ENCODE results near the gene DPF1.

The DPF1 gene

GRCh38 chr19:38229585-38230073 lies 5.6 kb upstream of the DPF1 start:
- H3K27ac ChIP-seq (ENCODE audit: low read depth, low read length), result no peak overlapping the region
- H3K79me2 ChIP-seq (ENCODE audit: control insufficient read depth, low read length), result no peaks in the 10 kb centered on the region
- H3K4me2 ChIP-seq (ENCODE audit: low read length), result peak overlapping the region; percentile 93; the same call in 1 of the 2 replicates
- peak overlapping the region; percentile 72 for H3K4me3 ChIP-seq (ENCODE audit: low read length)
- H3K9me3 ChIP-seq (ENCODE audit: control insufficient read depth, insufficient read depth, low read length), result no peaks in the 10 kb centered on the region
- H3K36me3 ChIP-seq (ENCODE audit: control insufficient read depth, low read length), result no peaks in the 10 kb centered on the region
- TF ChIP-seq, protein P1, sequence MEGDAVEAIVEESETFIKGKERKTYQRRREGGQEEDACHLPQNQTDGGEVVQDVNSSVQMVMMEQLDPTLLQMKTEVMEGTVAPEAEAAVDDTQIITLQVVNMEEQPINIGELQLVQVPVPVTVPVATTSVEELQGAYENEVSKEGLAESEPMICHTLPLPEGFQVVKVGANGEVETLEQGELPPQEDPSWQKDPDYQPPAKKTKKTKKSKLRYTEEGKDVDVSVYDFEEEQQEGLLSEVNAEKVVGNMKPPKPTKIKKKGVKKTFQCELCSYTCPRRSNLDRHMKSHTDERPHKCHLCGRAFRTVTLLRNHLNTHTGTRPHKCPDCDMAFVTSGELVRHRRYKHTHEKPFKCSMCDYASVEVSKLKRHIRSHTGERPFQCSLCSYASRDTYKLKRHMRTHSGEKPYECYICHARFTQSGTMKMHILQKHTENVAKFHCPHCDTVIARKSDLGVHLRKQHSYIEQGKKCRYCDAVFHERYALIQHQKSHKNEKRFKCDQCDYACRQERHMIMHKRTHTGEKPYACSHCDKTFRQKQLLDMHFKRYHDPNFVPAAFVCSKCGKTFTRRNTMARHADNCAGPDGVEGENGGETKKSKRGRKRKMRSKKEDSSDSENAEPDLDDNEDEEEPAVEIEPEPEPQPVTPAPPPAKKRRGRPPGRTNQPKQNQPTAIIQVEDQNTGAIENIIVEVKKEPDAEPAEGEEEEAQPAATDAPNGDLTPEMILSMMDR (IDR thresholded peaks at IDR 0.05; ENCODE audit: low read depth, low read length, poor library complexity, severe bottlenecking), result no peak
- no peak for TF ChIP-seq EZH2phosphoT487 (IDR thresholded peaks at IDR 0.05; ENCODE audit: borderline replicate concordance, low read length)
- H3F3A ChIP-seq (ENCODE audit: control insufficient read depth, insufficient read depth), result no peaks in the 10 kb centered on the region
- H3K27me3 ChIP-seq (ENCODE audit: control insufficient read depth, low read length), result peaks cover 12% of the 10 kb centered on the region
- H3K9me2 ChIP-seq (replicated peaks; ENCODE audit: control insufficient read depth, low read length), result no peaks in the 10 kb centered on the region
- H3K4me1 ChIP-seq (ENCODE audit: control insufficient read depth, low read length), result peaks cover 10% of the 10 kb centered on the region
- no peaks in the 10 kb centered on the region for H4K20me1 ChIP-seq (ENCODE audit: control insufficient read depth, insufficient read depth, low read depth, low read length)

DNA sequence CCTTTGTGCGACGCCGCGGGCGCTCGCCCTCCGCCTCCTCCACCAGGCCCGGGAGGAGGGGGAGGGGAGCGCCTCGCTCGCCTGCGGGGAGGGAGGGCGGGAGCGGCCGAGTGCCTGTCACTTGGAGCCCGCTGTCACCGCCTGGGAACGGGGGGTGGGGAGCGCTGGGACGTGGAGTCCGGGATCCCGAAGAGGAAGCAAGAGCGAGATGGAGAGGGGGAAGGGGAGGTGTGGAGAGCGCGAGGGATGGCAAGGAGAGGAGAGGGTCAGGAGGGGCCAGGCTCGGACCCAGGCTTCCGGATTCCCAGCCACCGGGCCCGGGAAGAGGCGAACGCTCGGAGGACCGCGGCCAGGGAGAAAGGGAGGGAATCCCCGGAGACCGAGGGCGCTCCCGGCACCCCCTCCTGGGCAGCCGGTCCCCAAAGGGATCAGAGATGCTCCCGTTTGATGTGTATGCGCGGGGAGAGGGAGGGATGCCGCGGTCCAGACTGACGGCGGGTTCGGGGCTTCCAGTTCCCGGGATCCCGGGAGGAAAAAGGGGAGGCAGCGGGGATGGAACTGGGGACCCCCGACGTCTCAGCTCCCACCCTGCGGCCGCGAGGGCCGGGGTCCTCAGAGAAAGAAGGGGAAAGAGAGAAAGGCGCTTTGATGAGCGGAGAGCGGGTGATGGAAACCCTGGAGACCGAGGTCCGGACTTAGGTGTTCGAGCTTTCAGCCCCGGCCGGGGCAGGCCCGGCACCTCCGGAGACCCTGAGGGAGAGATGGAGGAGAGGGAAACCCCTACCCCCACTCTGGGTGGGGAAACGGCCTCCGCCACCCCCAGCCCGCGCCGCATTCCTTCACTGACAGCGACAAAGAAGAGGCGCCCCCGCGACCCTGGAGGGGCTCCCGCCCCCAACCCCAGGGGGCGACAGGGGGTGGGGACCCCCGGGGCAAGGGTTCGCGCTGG lies 4.7 kb upstream of the DPF1 start:
- H3K4me1 ChIP-seq (ENCODE audit: control insufficient read depth, low read length), result peaks cover 14% of the 10 kb centered on the region

DNA sequence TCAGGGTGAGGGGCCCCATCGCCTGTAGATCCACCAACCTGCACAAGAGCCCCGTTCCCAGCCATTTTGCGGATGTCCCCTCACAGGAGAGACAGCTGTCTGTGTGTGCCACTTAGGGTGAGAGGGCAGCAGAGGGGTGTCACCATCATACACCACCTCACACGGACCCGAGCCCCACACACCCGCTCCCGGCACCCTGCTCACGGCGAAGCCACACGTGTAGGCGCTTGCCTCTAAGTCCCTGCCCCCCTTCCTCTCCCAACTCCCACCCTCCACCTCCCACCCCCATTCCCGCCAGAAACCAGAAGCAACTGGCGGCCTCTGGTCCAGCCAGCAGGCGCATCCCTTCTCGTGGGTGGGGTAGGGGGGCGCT lies 4.0 kb upstream of the DPF1 start:
- H3K4me2 ChIP-seq (ENCODE audit: low read length), result 0 out of 2 replicates have a peak overlapping the region, but pooled peaks have one; percentile 4
- TF ChIP-seq, protein P1 (IDR thresholded peaks at IDR 0.05; ENCODE audit: low read depth, low read length, poor library complexity, severe bottlenecking), result no peak
- no peak for TF ChIP-seq EZH2phosphoT487 (IDR thresholded peaks at IDR 0.05; ENCODE audit: borderline replicate concordance, low read length)
- H3K9me2 ChIP-seq (replicated peaks; ENCODE audit: control insufficient read depth, low read length), result no peaks in the 10 kb centered on the region
- H3K4me3 ChIP-seq (ENCODE audit: low read length), result no peak overlapping the region
- no peaks in the 10 kb centered on the region for H3K36me3 ChIP-seq (ENCODE audit: control insufficient read depth, low read length)
- no peaks in the 10 kb centered on the region for H3F3A ChIP-seq (ENCODE audit: control insufficient read depth, insufficient read depth)
- H3K4me1 ChIP-seq (ENCODE audit: control insufficient read depth, low read length), result peaks cover 22% of the 10 kb centered on the region
- H4K20me1 ChIP-seq (ENCODE audit: control insufficient read depth, insufficient read depth, low read depth, low read length), result no peaks in the 10 kb centered on the region
- H3K27ac ChIP-seq (ENCODE audit: low read depth, low read length), result no peak overlapping the region
- no peaks in the 10 kb centered on the region for H3K79me2 ChIP-seq (ENCODE audit: control insufficient read depth, low read length)
- H3K27me3 ChIP-seq (ENCODE audit: control insufficient read depth, low read length), result peaks cover 12% of the 10 kb centered on the region
- no peaks in the 10 kb centered on the region for H3K9me3 ChIP-seq (ENCODE audit: control insufficient read depth, insufficient read depth, low read length)

More for the DNA sequence above, 4.7 kb upstream of the DPF1 start:
- Histone ChIP-seq H3K36me3 (ENCODE audit: control insufficient read depth, low read length) (no peaks in the 10 kb centered on the region), H3K79me2 (ENCODE audit: control insufficient read depth, low read length) (no peaks in the 10 kb centered on the region), H3K27me3 (ENCODE audit: control insufficient read depth, low read length) (peaks cover 12% of the 10 kb centered on the region), H4K20me1 (ENCODE audit: control insufficient read depth, insufficient read depth, low read depth, low read length) (no peaks in the 10 kb centered on the region), H3K27ac (ENCODE audit: low read depth, low read length) (no peak overlapping the region), H3K4me3 (ENCODE audit: low read length) (peak overlapping the region; percentile 72), H3K9me3 (ENCODE audit: control insufficient read depth, insufficient read depth, low read length) (no peaks in the 10 kb centered on the region), H3K4me2 (ENCODE audit: low read length) (peak overlapping the region; percentile 93), H3F3A (ENCODE audit: control insufficient read depth, insufficient read depth) (no peaks in the 10 kb centered on the region), H3K9me2 (replicated peaks; ENCODE audit: control insufficient read depth, low read length) (no peaks in the 10 kb centered on the region)
- TF ChIP-seq EZH2phosphoT487 (IDR thresholded peaks at IDR 0.05; ENCODE audit: borderline replicate concordance, low read length), result peak; percentile 62; the same call in 1 of the 2 replicates
- TF ChIP-seq, protein P1 (IDR thresholded peaks at IDR 0.05; ENCODE audit: low read depth, low read length, poor library complexity, severe bottlenecking), result no peak

All from DOHH2 (cell line).